ENCODE data around the gene SNAPC3.

DNA sequence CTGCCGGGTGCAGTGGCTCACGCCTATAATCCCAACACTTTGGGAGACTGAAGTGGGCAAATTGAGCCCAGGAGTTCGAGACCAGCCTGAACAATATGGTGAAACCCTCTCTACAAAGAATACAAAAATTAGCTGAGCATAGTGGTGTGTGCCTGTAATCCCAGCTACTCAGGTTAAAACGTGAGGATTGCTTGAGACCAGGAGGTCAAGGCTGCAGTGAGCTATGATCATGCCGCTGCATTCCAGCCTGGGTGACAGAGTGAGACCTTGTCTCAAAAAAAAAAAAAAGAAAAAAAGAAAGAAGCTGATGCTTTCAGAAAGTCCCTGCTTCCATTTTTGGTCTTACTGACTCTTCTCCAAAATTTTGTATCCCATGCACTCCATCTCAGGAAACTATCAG is 31.3 kb downstream of the SNAPC3 start:
- TF ChIP-seq, protein P1, sequence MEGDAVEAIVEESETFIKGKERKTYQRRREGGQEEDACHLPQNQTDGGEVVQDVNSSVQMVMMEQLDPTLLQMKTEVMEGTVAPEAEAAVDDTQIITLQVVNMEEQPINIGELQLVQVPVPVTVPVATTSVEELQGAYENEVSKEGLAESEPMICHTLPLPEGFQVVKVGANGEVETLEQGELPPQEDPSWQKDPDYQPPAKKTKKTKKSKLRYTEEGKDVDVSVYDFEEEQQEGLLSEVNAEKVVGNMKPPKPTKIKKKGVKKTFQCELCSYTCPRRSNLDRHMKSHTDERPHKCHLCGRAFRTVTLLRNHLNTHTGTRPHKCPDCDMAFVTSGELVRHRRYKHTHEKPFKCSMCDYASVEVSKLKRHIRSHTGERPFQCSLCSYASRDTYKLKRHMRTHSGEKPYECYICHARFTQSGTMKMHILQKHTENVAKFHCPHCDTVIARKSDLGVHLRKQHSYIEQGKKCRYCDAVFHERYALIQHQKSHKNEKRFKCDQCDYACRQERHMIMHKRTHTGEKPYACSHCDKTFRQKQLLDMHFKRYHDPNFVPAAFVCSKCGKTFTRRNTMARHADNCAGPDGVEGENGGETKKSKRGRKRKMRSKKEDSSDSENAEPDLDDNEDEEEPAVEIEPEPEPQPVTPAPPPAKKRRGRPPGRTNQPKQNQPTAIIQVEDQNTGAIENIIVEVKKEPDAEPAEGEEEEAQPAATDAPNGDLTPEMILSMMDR (IDR thresholded peaks at IDR 0.05; ENCODE audit: poor library complexity, severe bottlenecking) = no peak
- TF ChIP-seq EZH2 (IDR thresholded peaks at IDR 0.05; ENCODE audit: borderline replicate concordance, insufficient read depth, low read length, poor library complexity, severe bottlenecking) = no peak
- TF ChIP-seq POLR2AphosphoS5 (IDR thresholded peaks at IDR 0.05) = no peak
- TF ChIP-seq EP300 (conservative IDR thresholded peaks at IDR 0.05; ENCODE audit: poor library complexity, severe bottlenecking) = no peak
- no peak for TF ChIP-seq TAF1 (IDR thresholded peaks at IDR 0.05; ENCODE audit: low read depth)
- no peak for TF ChIP-seq RAD21 (conservative IDR thresholded peaks at IDR 0.05)
- TF ChIP-seq SMC3 (conservative IDR thresholded peaks at IDR 0.05; ENCODE audit: poor library complexity) = no peak
